GM10248 (cell line): ENCODE measurements around the gene AMZ1.

Experiments
- CTCF ChIA-PET: fragments of 300-600 bp; sonication (Branson Sonifier 250); formaldehyde crosslinking; extraction: SDS; loops from one replicate; lab custom pipeline; 2021; ENCODE audit warnings: antibody characterized with exemption; lab: Yijun Ruan, JAX
- POLR2A ChIA-PET: fragments of 350-650 bp; sonication (Branson Sonifier 250); formaldehyde crosslinking; extraction: SDS; loops from one replicate; lab custom pipeline; 2020; ENCODE audit warnings: antibody characterized with exemption; lab: Yijun Ruan, JAX
- DNase-seq: peaks from one replicate; pipeline ENCODE4 v3.0.0; 2012; ENCODE audit errors: extremely low spot score
- CTCF ChIP-seq: IDR thresholded peaks from 2 replicates; pipeline ENCODE4 v1.5.1; 2012; ENCODE audit warnings: mild to moderate bottlenecking, low read depth; ENCODE audit errors: extremely low read depth, missing control alignments, control extremely low read depth

Gene AMZ1

GRCh38 chr7:2640846-2641316 lies 47.1 kb upstream of the AMZ1 start:
- no peak for DNase-seq
- ChIA-PET POLR2A (no interaction called here), CTCF (interaction anchor here (1.0 kb wide), 1 partner anchor 32 kb away, joined by 3 read pairs; no protein-coding TSS in a partner anchor)
- no peak for TF ChIP-seq CTCF

- POLR2A ChIA-PET, result no interaction called here
- TF ChIP-seq CTCF, result no peak
- CTCF ChIA-PET, result interaction anchor here (0.7 to 1.4 kb wide), 5 partner anchors 18 to 68 kb away, joined by 3 to 4 read pairs (median 3); no protein-coding TSS in a partner anchor
- DNase-seq, result peak; percentile 77
These were observed 46.3 kb upstream of the AMZ1 start for GRCh38 chr7:2641406-2642393.

GRCh38 chr7:2643386-2644219 lies 44.4 kb upstream of the AMZ1 start:
- ChIA-PET POLR2A (no interaction called here), CTCF (interaction anchor here (1.4 to 2.2 kb wide), 3 partner anchors 10 to 67 kb away, joined by 3 to 6 read pairs (median 6); no protein-coding TSS in a partner anchor)
- TF ChIP-seq CTCF, result no peak
- no peak for DNase-seq

- CTCF ChIA-PET, result interaction anchor here (1.3 to 2.2 kb wide), 3 partner anchors 10 to 66 kb away, joined by 5 to 6 read pairs (median 6); no protein-coding TSS in a partner anchor
- no peak for DNase-seq
- POLR2A ChIA-PET, result no interaction called here
- TF ChIP-seq CTCF, result no peak
These were observed 43.8 kb upstream of the AMZ1 start for GRCh38 chr7:2644220-2644561.

GRCh38 chr7:2644562-2645273 lies 43.3 kb upstream of the AMZ1 start:
- POLR2A ChIA-PET, result interaction anchor here (0.6 kb wide), 1 partner anchor 46 kb away, joined by 4 read pairs; no protein-coding TSS in a partner anchor
- no peak for TF ChIP-seq CTCF
- DNase-seq, result no peak
- CTCF ChIA-PET, result interaction anchor here (0.9 to 2.2 kb wide), 6 partner anchors 9 to 74 kb away, joined by 3 to 6 read pairs (median 4); no protein-coding TSS in a partner anchor
